ENCODE results near the gene FSD1L.
"Not testable (repeated sequence)": the region's sequence is repeated elsewhere in the genome, so short reads cannot be mapped to it uniquely, and the experiment has no call there.

The FSD1L gene

GRCh38 chr9:105485131-105485530 is 37.3 kb downstream of the FSD1L start:
- DNase-seq (ENCODE audit: low spot score), result no peak

DNA sequence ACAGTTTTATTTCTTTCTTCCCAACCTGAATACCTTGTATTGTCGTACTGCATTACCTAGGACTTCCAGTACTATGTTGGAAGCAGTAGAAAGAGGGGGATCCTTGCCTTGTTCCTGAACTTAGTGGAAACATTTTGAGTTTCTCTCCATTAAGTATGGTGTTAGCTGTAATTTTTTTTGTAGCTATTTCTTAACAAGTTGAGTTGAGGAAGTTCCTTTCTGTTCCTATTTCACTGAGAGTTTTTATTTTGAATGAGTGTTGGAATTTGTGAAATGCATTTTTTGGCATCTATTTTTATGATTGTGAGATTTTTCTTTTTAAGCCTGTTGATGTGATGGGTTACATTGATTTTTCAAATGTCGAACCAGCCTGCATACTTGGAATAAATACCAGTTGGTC is 49.0 kb downstream of the FSD1L start:
- DNase-seq (ENCODE audit: low spot score), result no peak

DNA sequence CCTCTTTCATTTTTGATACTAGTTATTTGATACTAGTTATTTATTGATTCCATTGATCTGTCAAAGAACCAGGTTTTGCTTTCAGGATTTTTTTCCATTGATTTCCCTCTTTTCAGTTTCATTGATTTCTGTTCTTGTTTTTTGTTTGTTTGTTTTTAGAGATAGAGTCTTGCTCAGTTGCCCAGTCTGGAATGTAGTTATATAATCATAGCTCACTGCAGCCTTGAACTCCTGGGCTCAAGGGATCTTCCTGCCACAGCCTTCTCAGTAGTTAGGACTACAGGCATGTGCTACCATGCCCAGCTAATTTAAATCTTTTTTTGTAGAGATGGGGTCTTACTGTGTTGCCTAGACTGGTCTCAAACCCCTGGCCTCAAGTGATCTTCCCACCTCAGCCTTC is 49.9 kb downstream of the FSD1L start:
- DNase-seq (ENCODE audit: low spot score), result no peak

DNA sequence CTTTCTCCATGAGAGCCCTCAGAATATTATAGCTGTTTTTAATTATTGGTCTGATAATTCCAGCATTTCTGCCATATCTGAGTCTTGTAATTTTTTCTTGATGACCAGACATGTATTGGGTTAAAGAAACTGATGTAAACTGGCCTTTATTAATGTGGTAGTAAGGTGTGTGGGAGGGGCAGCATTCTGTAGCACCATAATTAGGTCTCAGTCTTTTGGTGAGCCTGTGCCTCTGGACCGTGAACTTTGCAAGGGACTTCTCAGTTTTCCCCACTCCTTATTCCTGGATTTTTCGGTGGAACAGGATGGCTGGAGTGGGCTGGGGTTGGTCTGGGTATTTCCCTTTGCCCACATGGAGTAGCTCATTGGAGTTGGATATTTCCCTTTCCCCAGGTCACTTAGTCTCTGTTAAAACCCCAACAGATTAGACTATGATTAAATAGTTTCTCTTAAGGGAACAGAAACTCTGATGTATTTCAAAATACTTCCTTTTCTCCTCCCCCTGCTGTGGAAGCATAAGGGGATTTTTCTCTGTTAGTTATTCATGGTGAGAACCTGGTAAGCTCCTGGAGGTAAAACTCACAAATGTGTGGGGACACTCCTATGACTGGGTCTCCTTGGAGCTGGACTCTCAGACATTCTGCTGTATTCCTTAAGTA is 52.4 kb downstream of the FSD1L start:
- DNase-seq (ENCODE audit: low spot score), result no peak

DNA sequence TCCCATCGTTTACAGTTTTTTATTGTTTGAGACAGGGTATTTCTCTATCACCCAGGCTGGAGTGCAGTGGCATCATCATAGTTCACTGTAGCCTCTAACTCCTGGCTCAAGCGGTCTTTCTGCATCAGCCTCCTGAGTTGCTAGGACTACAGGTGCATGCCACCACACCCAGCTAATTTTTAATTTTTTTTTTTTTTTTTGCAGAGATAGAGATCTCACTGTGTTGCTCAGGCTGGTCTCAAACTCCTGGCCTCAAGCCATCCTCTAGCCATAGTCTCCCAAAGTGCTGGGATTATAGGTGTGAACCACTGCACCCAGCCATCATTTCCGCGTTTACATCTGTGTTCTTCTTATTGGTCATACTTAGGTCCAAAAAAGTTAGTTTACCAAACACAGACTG is 53.6 kb downstream of the FSD1L start:
- DNase-seq (ENCODE audit: low spot score), result no peak

GRCh38 chr9:105502276-105502675 is 54.4 kb downstream of the FSD1L start:
- DNase-seq (ENCODE audit: low spot score), result no peak

DNA sequence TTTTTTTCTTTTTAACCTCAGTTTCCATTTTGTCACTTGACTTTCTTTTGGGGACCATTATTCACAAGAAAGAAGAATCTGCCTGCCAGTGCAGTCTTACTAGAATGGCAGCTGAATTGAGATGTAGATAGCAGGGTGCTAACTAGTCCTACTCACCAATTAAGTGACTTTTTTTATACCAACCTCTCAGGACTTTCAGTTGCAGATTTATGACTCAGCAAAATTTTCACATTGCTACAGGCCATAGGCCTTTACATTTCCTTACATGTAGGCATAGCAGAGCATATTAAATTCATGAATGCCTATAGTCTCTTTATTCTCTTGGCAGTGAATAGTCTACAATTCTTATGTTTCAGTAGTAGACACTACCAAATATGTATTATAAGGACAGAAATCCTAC is 56.0 kb downstream of the FSD1L start:
- DNase-seq (ENCODE audit: low spot score), result peak; percentile 5

GRCh38 chr9:105507096-105507790 is 59.4 kb downstream of the FSD1L start:
- DNase-seq (ENCODE audit: low spot score), result no peak

DNA sequence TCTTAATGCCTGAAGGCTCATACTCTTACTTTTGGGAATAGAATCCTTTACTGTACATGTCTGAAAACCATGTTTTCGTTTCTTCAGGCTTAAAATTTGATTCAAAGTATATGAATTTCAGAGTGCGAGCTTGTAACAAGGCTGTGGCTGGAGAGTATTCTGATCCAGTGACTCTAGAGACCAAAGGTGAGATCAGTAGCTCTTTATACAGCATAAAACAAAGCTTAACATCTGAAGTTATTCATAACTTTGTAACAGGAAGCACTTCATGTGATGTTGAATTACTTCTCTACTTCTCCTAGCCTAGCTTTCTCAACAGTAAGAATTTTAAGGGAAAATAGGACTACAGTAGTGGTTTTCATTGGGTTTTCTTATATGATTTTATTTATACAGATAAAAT is 60.7 kb downstream of the FSD1L start:
- no peak for DNase-seq (ENCODE audit: low spot score)

DNA sequence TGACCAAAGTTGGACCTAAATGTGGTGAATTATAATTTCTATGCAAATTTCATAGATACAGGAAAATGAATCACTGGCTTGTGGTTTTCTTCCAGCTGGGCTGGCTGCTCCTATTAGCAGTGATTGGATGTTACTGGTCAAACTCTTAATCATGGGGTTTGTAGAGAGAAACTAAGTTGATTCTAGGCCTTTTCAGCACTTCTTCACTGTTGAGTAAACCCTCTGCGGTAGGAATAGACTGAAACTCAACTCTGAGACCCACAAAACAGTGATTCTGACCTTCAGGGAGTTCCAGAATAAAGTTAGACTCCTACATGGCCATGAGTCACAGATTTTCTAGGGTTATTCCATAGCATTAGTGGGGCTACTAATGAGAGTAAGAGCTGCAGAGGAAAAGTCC is 62.2 kb downstream of the FSD1L start:
- no peak for DNase-seq (ENCODE audit: low spot score)

- no peak for DNase-seq (ENCODE audit: low spot score)
These were observed 63.6 kb downstream of the FSD1L start for GRCh38 chr9:105511446-105511845.

DNA sequence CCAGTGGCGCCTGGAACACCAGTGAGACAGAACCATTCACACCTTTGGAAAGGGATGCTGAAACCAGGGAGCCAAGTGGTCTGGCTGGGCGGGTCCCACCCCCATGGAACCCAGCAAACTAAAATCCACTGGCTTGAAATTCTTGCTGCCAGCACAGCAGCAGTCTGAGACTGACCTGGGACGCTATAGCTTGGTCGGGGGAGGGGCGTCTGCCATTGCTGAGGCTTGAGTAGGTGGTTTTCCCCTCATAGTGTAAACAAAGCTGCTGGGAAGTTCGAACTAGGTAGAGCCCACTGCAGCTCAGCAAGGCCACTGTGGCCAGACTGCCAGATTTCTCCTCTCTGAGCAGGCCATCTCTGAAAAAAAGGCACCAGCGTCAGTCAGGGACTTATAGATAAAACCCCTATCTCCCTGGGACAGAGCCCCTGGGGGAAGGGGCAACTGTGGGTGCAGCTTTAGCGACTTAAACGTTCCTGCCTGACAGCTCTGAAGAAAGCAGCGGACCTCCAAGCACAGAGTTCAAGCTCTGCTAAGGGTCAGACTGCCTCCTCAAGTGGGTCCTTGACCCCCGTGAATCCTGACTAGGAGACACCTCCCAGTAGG is 68.1 kb downstream of the FSD1L start:
- peak; percentile 5 for DNase-seq (ENCODE audit: low spot score)

- DNase-seq (ENCODE audit: low spot score), result not testable (repeated sequence)
These were observed 72.0 kb downstream of the FSD1L start for GRCh38 chr9:105519710-105520369.

DNA sequence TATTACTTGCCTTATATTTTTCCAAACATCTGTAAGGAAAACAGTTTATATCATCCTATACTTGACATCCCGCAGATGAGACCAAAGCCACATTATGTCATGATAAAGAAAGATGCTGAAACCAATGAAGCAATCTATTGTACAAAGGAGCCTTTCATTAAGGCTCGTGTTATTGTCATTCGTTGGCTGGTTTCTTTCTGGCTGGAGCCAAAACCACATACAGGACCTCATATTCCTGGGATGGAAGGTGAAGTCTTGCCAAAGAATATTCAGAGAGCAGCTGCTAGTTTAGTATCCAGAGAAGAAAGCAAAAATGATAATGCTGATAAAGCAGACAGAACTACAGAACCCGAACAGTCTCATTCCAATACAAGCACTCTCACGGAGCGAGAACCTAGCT is 73.2 kb downstream of the FSD1L start:
- not testable (repeated sequence) for DNase-seq (ENCODE audit: low spot score)

DNA sequence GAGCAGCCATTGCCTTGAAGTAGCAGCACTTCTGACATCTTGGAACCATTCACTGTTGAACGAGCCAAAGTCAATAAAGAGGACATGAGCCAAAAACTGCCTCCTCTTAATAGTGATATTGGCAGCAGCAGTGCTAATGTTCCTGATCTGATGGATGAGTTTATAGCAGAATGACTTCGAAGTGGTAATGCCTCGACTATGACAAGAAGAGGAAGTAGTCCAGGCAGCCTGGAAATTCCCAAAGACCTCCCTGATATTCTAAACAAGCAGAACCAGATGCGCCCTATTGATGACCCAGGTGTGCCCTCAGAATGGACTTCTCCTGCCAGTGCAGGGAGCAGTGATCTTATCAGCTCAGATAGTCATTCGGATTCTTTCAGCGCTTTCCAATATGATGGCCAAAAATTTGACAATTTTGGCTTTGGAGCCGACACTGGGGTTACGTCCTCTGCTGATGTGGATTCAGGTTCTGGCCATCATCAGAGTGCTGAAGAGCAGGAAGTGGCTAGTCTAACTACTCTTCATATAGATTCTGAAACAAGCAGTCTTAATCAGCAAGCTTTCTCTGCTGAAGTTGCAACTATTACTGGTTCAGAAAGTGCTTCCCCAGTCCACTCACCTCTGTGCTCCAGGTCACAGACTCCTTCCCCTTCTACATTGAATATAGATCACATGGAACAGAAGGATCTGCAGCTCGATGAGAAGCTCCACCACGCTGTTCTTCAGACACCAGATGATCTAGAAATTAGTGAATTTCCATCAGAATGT is 75.0 kb downstream of the FSD1L start:
- DNase-seq (ENCODE audit: low spot score), result not testable (repeated sequence)

DNA sequence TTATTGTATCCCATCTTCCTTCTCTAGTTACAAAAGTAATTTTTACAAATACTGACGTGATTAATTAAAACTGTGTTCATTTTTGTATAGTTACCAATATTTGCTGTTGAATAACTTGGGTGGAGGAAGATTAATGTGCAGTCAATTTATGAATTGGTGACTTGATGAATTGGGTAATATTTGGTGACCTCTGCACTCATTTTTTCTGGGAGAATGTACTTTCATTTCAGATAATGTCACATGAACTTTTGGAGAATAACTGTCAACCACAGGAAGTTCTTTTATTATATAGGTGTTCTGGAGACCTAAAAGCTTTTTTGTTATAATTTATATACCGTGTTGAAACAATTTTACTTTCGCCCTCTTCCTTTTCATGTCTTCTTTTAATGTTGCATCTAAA is 83.7 kb downstream of the FSD1L start:
- DNase-seq (ENCODE audit: low spot score), result no peak

- no peak for DNase-seq (ENCODE audit: low spot score)
These were observed 88.3 kb downstream of the FSD1L start for GRCh38 chr9:105535920-105536668.

- no peak for DNase-seq (ENCODE audit: low spot score)
These were observed 91.6 kb downstream of the FSD1L start for GRCh38 chr9:105539452-105539851.

GRCh38 chr9:105541838-105542237 is 94.0 kb downstream of the FSD1L start:
- no peak for DNase-seq (ENCODE audit: low spot score)

DNA sequence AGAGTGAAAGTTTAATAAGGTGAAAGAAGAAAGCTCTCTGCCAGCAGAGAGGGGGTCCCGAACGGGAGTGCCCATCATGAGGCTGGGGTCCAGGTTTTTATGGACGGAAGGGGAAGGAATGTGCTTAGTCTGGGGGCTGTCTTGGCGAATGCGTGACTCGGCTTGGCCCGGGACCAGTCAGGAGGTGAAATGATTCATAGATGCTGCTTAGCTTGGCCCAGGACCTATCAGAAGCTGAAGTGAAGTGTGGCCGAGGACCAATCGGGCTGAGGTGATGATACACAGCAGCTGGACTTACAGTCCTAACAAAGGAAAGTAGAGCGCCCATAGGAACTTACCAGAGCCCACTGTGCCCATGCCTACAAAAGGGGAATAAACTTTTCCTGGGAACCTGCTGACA is 106.2 kb downstream of the FSD1L start:
- DNase-seq (ENCODE audit: low spot score), result no peak

DNA sequence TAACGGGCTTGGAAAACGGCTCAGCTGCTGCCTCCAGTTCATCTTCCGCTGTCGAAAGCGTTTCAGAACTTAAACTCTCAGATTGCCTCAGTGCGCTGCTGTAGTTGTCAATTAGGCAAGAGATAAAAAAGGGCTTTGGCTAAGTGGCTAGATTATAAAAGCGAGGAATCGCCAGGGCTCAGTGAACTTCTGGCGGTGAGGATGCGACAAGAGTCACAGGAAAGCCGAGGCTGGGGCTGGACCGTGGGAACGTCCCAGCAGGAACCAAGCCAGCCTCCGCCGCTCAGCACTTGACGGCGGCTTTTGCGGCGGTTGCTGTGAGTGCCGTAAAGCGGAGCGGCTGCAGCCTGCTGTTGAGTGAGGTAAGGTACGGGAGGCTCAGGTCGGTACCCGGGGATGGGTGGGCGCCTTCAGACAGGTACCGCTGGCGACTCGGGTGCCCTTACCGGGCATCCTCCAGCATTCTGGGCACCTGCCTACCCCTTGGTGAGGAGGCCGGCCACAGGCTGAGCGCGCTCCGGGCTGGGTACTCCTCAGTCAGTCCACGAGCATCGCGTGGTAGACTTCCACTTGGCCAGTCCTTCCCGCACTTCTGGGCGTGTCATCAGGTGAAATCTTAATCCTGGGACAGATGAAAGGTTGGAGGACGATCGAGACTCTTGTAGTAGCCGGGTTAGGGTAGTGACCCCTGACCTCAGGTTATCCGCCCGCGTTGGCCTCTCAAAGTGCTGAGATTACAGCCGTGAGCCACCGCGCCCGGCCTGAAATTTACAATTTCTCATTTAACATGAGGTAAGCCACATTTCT is 110.2 kb downstream of the FSD1L start, which contains the start of gene FKTN:
Gene FKTN, plus strand, starts transcription at position 328 of the 807 bp plus-strand sequence. CDS start 16,902 bp downstream, outside the sequence.
- peak; percentile 95 for DNase-seq (ENCODE audit: low spot score)
